ENCODE results near the gene LRRN2. TPM values are rescaled to one million over a fixed set of nuclear protein-coding genes. Genes with fewer than 3 reads are reported as not detected.

LRRN2 gene
- total RNA-seq, 1 experiment from 2014 or later = 4.6 TPM

- no peaks in the 10 kb centered on the region for H4K20me1 ChIP-seq (ENCODE audit: insufficient read depth)
- no peak for DNase-seq
- no peaks in the 10 kb centered on the region for H3K79me2 ChIP-seq (ENCODE audit: low read depth)
- no peak overlapping the region for H2AFZ ChIP-seq
- H3K27ac ChIP-seq = no peak overlapping the region
- ChIA-PET POLR2A (ENCODE audit: unreplicated experiment) (interaction anchor here (0.6 kb wide), 1 partner anchor 96 kb away, joined by 5 read pairs; no protein-coding TSS in a partner anchor), CTCF (no interaction called here)
- TF ChIP-seq EZH2 (IDR thresholded peaks at IDR 0.05; ENCODE audit: low read depth) (no peak), CTCF (conservative IDR thresholded peaks at IDR 0.05) (no peak)
- no peaks in the 10 kb centered on the region for H3K9me2 ChIP-seq (ENCODE audit: insufficient read depth)
- H3K9me3 ChIP-seq (ENCODE audit: insufficient read depth, low read depth) = no peaks in the 10 kb centered on the region
- intact Hi-C loops (cut with micrococcal nuclease; ENCODE audit: unreplicated experiment) = no loop called here
- no peak overlapping the region for H3K4me2 ChIP-seq
- no peak overlapping the region for H3K4me3 ChIP-seq
- no peaks in the 10 kb centered on the region for H3K36me3 ChIP-seq (ENCODE audit: low read depth)
- no peaks in the 10 kb centered on the region for H3K27me3 ChIP-seq (ENCODE audit: insufficient read depth, low read depth)
- no peaks in the 10 kb centered on the region for H3K4me1 ChIP-seq (replicated peaks; ENCODE audit: insufficient read depth)
- BruUV-seq (replicated peaks) = no TSS peak
- no peaks in the 10 kb centered on the region for H3F3A ChIP-seq (ENCODE audit: insufficient read depth, low read depth)
These were observed 11.1 kb upstream of the LRRN2 start for GRCh38 chr1:204696606-204697005.

- Histone ChIP-seq H3K79me2 (ENCODE audit: low read depth) (no peaks in the 10 kb centered on the region), H3K27ac (no peak overlapping the region), H3K4me1 (replicated peaks; ENCODE audit: insufficient read depth) (no peaks in the 10 kb centered on the region), H3F3A (ENCODE audit: insufficient read depth, low read depth) (no peaks in the 10 kb centered on the region), H3K36me3 (ENCODE audit: low read depth) (no peaks in the 10 kb centered on the region), H3K4me2 (no peak overlapping the region), H2AFZ (no peak overlapping the region), H3K4me3 (no peak overlapping the region), H3K27me3 (ENCODE audit: insufficient read depth, low read depth) (no peaks in the 10 kb centered on the region), H3K9me2 (ENCODE audit: insufficient read depth) (no peaks in the 10 kb centered on the region), H4K20me1 (ENCODE audit: insufficient read depth) (no peaks in the 10 kb centered on the region), H3K9me3 (ENCODE audit: insufficient read depth, low read depth) (no peaks in the 10 kb centered on the region)
- BruUV-seq (replicated peaks) = no TSS peak
- no peak for DNase-seq
- TF ChIP-seq EZH2 (IDR thresholded peaks at IDR 0.05; ENCODE audit: low read depth) (no peak), CTCF (conservative IDR thresholded peaks at IDR 0.05) (no peak)
- ChIA-PET CTCF (no interaction called here), POLR2A (ENCODE audit: unreplicated experiment) (no interaction called here)
- intact Hi-C loops (cut with micrococcal nuclease; ENCODE audit: unreplicated experiment) = no loop called here
These were observed 10.2 kb upstream of the LRRN2 start for GRCh38 chr1:204695692-204696091.

GRCh38 chr1:204694145-204694544, 8.6 kb upstream of the LRRN2 start:
- TF ChIP-seq EZH2 (IDR thresholded peaks at IDR 0.05; ENCODE audit: low read depth) = no peak
- TF ChIP-seq CTCF (conservative IDR thresholded peaks at IDR 0.05) = no peak
- Histone ChIP-seq H3K9me2 (ENCODE audit: insufficient read depth) (no peaks in the 10 kb centered on the region), H2AFZ (no peak overlapping the region), H3K27ac (no peak overlapping the region), H3K79me2 (ENCODE audit: low read depth) (no peaks in the 10 kb centered on the region), H3K4me3 (no peak overlapping the region), H3K36me3 (ENCODE audit: low read depth) (no peaks in the 10 kb centered on the region), H3F3A (ENCODE audit: insufficient read depth, low read depth) (no peaks in the 10 kb centered on the region), H3K9me3 (ENCODE audit: insufficient read depth, low read depth) (no peaks in the 10 kb centered on the region), H3K4me2 (no peak overlapping the region), H4K20me1 (ENCODE audit: insufficient read depth) (no peaks in the 10 kb centered on the region), H3K27me3 (ENCODE audit: insufficient read depth, low read depth) (0 out of 2 replicates have a peak, but pooled peaks cover 4% of the 10 kb centered on the region), H3K4me1 (replicated peaks; ENCODE audit: insufficient read depth) (no peaks in the 10 kb centered on the region)
- no TSS peak for BruUV-seq (replicated peaks)
- intact Hi-C loops (cut with micrococcal nuclease; ENCODE audit: unreplicated experiment) = no loop called here
- ChIA-PET CTCF (no interaction called here), POLR2A (ENCODE audit: unreplicated experiment) (no interaction called here)
- no peak for DNase-seq

All from PC-9 (cell line).